CD14-positive monocyte (primary cell): ENCODE results near the gene SYNE1. TPM values are rescaled to one million over a fixed set of nuclear protein-coding genes. Genes with fewer than 3 reads are reported as not detected.

Source experiments
- DNase-seq, 3 donors: peaks; one replicate each; pipeline ENCODE4 v3.0.0-alpha.2; 2011 to 2022
- H2AFZ ChIP-seq: 2 replicates; pipeline ENCODE4 v1.6.0; 2012; ENCODE audit warnings: mild to moderate bottlenecking, low read depth, low read length, inconsistent platforms; ENCODE audit not compliant: insufficient read depth, poor library complexity, severe bottlenecking
- H3K27ac ChIP-seq, 2 donors: 1 replicate in 1 of 2; 2 replicates in 1 of 2; pipeline ENCODE4 v1.5.1; 2012 to 2013; ENCODE audit warnings: low read length in 2 of 2, control low read depth in 1 of 2, inconsistent platforms in 1 of 2, low read depth in 1 of 2, mild to moderate bottlenecking in 1 of 2
- H3K27me3 ChIP-seq, 2 donors: one replicate each; pipeline versions ENCODE4 v1.6.0 to v1.6.1; 2011 to 2013; ENCODE audit warnings: low read length in 2 of 2; ENCODE audit not compliant: control insufficient read depth in 2 of 2, insufficient read depth in 2 of 2
- H3K36me3 ChIP-seq, 2 donors: replicated peaks in 1 of 2; 1 replicate in 1 of 2; 2 replicates in 1 of 2; pipeline versions ENCODE4 v1.5.1 to v1.6.1; 2012 to 2013; ENCODE audit warnings: low read length in 2 of 2, control low read depth in 1 of 2, inconsistent platforms in 1 of 2, mild to moderate bottlenecking in 1 of 2; ENCODE audit not compliant: insufficient read depth in 2 of 2, control insufficient read depth in 1 of 2
- H3K4me1 ChIP-seq, 2 donors: 1 replicate in 1 of 2; 2 replicates in 1 of 2; pipeline versions ENCODE4 v1.5.1 to v1.6.1; 2012 to 2013; ENCODE audit warnings: low read length in 2 of 2, control low read depth in 1 of 2, inconsistent platforms in 1 of 2, mild to moderate bottlenecking in 1 of 2, moderate library complexity in 1 of 2; ENCODE audit not compliant: insufficient read depth in 2 of 2, control insufficient read depth in 1 of 2
- H3K4me2 ChIP-seq: replicated peaks from 2 replicates; pipeline ENCODE3; 2012; ENCODE audit warnings: low read length, moderate library complexity, mild to moderate bottlenecking; ENCODE audit not compliant: poor library complexity, severe bottlenecking; ENCODE audit errors: extremely low read depth
- H3K4me3 ChIP-seq, 3 experiments: fragments of 200-600 bp in 1 of 3; sonication (generic) in 1 of 3; replicated peaks in 1 of 3; 1 replicate in 2 of 3; 2 replicates in 1 of 3; pipeline ENCODE4 v1.5.1; 2011 to 2013; ENCODE audit warnings: low read length in 3 of 3, mild to moderate bottlenecking in 3 of 3, control low read depth in 2 of 3, low read depth in 2 of 3, inconsistent platforms in 1 of 3, moderate library complexity in 1 of 3
- H3K79me2 ChIP-seq: 2 replicates; pipeline ENCODE4 v1.6.0; 2012; ENCODE audit warnings: mild to moderate bottlenecking, control low read depth, inconsistent platforms, low read length, moderate library complexity; ENCODE audit not compliant: insufficient read depth
- H3K9ac ChIP-seq: 2 replicates; pipeline ENCODE4 v1.6.0; 2017; ENCODE audit warnings: low read length, mild to moderate bottlenecking; ENCODE audit not compliant: insufficient read depth, poor library complexity, severe bottlenecking
- H3K9me3 ChIP-seq, 2 donors: replicated peaks in 1 of 2; 1 replicate in 1 of 2; 2 replicates in 1 of 2; pipeline versions ENCODE4 v1.5.1 to v1.6.1; 2012 to 2013; ENCODE audit warnings: low read length in 2 of 2, control low read depth in 1 of 2; ENCODE audit not compliant: control insufficient read depth in 1 of 2, insufficient read depth in 1 of 2
- H4K20me1 ChIP-seq: 2 replicates; pipeline ENCODE4 v1.6.0; 2012; ENCODE audit warnings: mild to moderate bottlenecking, low read length, control low read depth, moderate library complexity; ENCODE audit not compliant: insufficient read depth
- H3K27ac Mint-ChIP-seq, 7 donors: one replicate each; pipeline ENCODE4 v1.8.0; 2020; ENCODE audit warnings: mild to moderate bottlenecking in 7 of 7, mixed read lengths in 7 of 7, moderate library complexity in 6 of 7, inconsistent platforms in 2 of 7
- H3K27me3 Mint-ChIP-seq, 3 donors: one replicate each; pipeline ENCODE4 v1.8.0; 2021 to 2022; ENCODE audit warnings: low read depth in 3 of 3, mild to moderate bottlenecking in 3 of 3, mixed read lengths in 3 of 3, moderate library complexity in 3 of 3, inconsistent platforms in 1 of 3
- H3K36me3 Mint-ChIP-seq, 2 donors: one replicate each; pipeline ENCODE4 v1.8.0; 2020; ENCODE audit warnings: mixed read lengths in 2 of 2, inconsistent platforms in 1 of 2, mild to moderate bottlenecking in 1 of 2
- H3K4me1 Mint-ChIP-seq: one replicate; pipeline ENCODE4 v1.8.0; 2020; ENCODE audit warnings: mild to moderate bottlenecking, mixed read lengths
- H3K4me3 Mint-ChIP-seq, 2 donors: one replicate each; pipeline ENCODE4 v1.8.0; 2020; ENCODE audit warnings: mild to moderate bottlenecking in 2 of 2, mixed read lengths in 2 of 2, moderate library complexity in 1 of 2
- H3K9me3 Mint-ChIP-seq, 7 donors: one replicate each; pipeline ENCODE4 v1.8.0; 2020 to 2022; ENCODE audit warnings: mixed read lengths in 7 of 7, mild to moderate bottlenecking in 6 of 7, moderate library complexity in 6 of 7, inconsistent platforms in 2 of 7
- WGBS: methylation state at CpG from one replicate; pipeline ENCODE4 v1.1.5; 2013; ENCODE audit warnings: missing lambda C conversion rate; ENCODE audit not compliant: insufficient coverage; 5-methylcytosine and 5-hydroxymethylcytosine counted together
- intact Hi-C, 2 donors: fragments of 100-400 bp; cut with micrococcal nuclease; formaldehyde crosslinking; loops; one replicate each; pipeline versions ENCODE4 v1.15.0 to v1.15.1; 2023
- polyA plus RNA-seq, 3 donors: library from polyadenylated mRNA; depleted of rRNA in 1 of 3; unstranded in 2 of 3; stranded (reverse) in 1 of 3; fragments of 300-500 nt in 2 of 3; fragments of >200 nt in 1 of 3; fragmentation: Illumina TruSeq in 2 of 3; gene quantifications; 1 replicate in 2 of 3; 2 replicates in 1 of 3; pipeline ENCODE4 v1.2.3, GENCODE V29; 2012 to 2021
- TF ChIP-seq, protein P1 (sequence below): fragments of 200-600 bp; IDR thresholded peaks from one replicate; pipeline ENCODE4 v1.8.0; 2022; ENCODE audit warnings: antibody characterized with exemption, mild to moderate bottlenecking

The SYNE1 gene
- polyA plus RNA-seq, 3 donors = 3.7 to 24.5 (median 8.1) TPM

DNA sequence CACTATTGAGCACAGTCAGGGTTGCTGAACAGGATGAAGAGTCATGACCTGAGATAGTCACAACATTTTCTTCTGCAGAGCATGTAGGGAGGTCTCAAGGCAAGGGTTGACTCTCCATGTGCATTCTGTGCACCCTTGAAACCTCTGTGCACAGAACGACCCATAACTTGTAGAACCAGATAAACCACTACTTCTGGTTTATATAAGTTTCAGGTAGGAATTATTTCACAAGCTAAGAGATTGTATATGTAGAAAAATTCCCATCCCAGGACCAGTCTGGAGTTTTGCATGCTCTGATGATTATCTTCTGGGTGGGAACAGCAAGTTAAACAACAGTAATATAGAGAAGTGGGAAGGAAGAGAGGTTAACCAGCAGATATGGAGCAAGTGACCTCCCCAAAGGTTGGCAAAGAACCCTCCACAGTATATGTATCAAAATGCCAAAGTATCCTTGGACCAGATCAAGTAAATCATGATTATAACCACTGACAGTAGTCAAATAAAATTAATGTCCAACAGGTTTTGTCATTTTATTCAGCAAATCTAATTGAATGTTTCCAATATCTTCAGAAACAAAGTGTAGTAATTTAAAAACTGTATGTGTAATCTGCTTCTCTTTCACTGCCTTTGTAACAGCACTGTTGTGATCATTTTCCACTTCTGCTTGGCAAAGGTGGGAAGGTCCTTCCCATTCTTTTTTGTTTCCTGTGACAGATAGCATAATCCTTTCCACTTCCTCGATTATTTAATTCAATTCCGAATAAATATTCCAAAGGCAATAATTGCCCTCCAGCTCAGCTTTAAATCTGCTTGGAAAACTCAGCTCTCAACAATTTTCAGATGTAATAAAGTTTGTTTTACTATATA, 104.4 kb downstream of the SYNE1 start:
- peaks cover 3% of the 10 kb centered on the region for H3K4me1 Mint-ChIP-seq
- no peaks in the 10 kb centered on the region for H3K79me2 ChIP-seq
- no peak overlapping the region for H3K27ac ChIP-seq
- no peak overlapping the region for H3K27ac Mint-ChIP-seq
- H3K4me3 ChIP-seq = no peak overlapping the region
- no peak overlapping the region for H3K4me3 Mint-ChIP-seq
- no peaks in the 10 kb centered on the region for H3K9me3 ChIP-seq
- H3K4me2 ChIP-seq = no peak overlapping the region
- H3K9me3 Mint-ChIP-seq = no peaks in the 10 kb centered on the region
- no peaks in the 10 kb centered on the region for H3K27me3 ChIP-seq
- H3K36me3 Mint-ChIP-seq = no peaks in the 10 kb centered on the region
- no peak for DNase-seq
- peaks cover 0 to 3% (median 1%) of the 10 kb centered on the region in 3 donors for H3K27me3 Mint-ChIP-seq
- intact Hi-C loops = no loop called here
- no peak overlapping the region for H3K9ac ChIP-seq
- WGBS = no CpG with 5 or more reads among the region's 3 CpGs
- H3K4me1 ChIP-seq = no peaks in the 10 kb centered on the region
- H2AFZ ChIP-seq = no peak overlapping the region
- no peaks in the 10 kb centered on the region for H4K20me1 ChIP-seq
- TF ChIP-seq, protein P1, sequence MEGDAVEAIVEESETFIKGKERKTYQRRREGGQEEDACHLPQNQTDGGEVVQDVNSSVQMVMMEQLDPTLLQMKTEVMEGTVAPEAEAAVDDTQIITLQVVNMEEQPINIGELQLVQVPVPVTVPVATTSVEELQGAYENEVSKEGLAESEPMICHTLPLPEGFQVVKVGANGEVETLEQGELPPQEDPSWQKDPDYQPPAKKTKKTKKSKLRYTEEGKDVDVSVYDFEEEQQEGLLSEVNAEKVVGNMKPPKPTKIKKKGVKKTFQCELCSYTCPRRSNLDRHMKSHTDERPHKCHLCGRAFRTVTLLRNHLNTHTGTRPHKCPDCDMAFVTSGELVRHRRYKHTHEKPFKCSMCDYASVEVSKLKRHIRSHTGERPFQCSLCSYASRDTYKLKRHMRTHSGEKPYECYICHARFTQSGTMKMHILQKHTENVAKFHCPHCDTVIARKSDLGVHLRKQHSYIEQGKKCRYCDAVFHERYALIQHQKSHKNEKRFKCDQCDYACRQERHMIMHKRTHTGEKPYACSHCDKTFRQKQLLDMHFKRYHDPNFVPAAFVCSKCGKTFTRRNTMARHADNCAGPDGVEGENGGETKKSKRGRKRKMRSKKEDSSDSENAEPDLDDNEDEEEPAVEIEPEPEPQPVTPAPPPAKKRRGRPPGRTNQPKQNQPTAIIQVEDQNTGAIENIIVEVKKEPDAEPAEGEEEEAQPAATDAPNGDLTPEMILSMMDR = no peak
- H3K36me3 ChIP-seq = no peaks in the 10 kb centered on the region

DNA sequence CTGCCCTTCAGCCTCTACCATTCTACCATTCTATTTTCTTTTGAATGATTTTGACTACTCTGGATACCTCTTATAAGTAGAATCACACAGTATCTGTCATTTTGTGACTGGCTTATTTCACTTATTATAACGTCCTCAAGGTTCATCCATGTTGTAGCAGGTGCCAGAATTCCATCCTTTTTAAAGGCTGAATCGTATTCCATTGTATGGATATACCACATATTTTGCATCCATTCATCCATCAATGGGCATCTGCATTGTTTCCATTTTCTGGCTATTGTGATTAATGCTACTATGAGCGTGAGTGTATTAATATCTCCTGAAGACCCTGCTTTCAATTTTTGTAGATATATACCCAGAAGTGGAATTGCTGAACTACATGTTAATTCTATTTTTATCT, 105.5 kb downstream of the SYNE1 start:
- TF ChIP-seq, protein P1 = no peak
- Histone ChIP-seq H3K9ac (no peak overlapping the region), H3K27ac (no peak overlapping the region), H3K4me3 (no peak overlapping the region), H4K20me1 (no peaks in the 10 kb centered on the region), H3K4me2 (no peak overlapping the region), H3K79me2 (no peaks in the 10 kb centered on the region), H3K36me3 (no peaks in the 10 kb centered on the region), H3K4me1 (no peaks in the 10 kb centered on the region), H2AFZ (no peak overlapping the region), H3K9me3 (no peaks in the 10 kb centered on the region), H3K27me3 (no peaks in the 10 kb centered on the region)
- Mint-ChIP-seq H3K4me3 (no peak overlapping the region), H3K4me1 (no peaks in the 10 kb centered on the region), H3K27ac (no peak overlapping the region), H3K36me3 (no peaks in the 10 kb centered on the region), H3K9me3 (no peaks in the 10 kb centered on the region), H3K27me3 (peaks cover 0 to 4% (median 1%) of the 10 kb centered on the region in 3 donors)
- WGBS = no CpG with 5 or more reads among the region's 3 CpGs
- intact Hi-C loops = no loop called here
- no peak for DNase-seq
